Neural progenitor cell (in vitro differentiated cells): ENCODE results near the gene MOV10L1.

ENCODE experiments used
- EZH2 ChIP-seq: fragments of 200-600 bp; sonication (generic); IDR thresholded peaks from 2 replicates; pipeline ENCODE4 v1.6.1; 2017; ENCODE audit warnings: antibody characterized with exemption, mild to moderate bottlenecking, moderate library complexity
- EZH2phosphoT487 ChIP-seq: fragments of 200-600 bp; sonication (generic); IDR thresholded peaks from 2 replicates; pipeline ENCODE4 v1.6.1; 2017; ENCODE audit warnings: antibody characterized with exemption
- TF ChIP-seq, protein P1 (sequence below): fragments of 200-600 bp; sonication (generic); IDR thresholded peaks from 2 replicates; pipeline ENCODE4 v1.5.1; 2017; ENCODE audit warnings: antibody characterized with exemption, mild to moderate bottlenecking

DNA sequence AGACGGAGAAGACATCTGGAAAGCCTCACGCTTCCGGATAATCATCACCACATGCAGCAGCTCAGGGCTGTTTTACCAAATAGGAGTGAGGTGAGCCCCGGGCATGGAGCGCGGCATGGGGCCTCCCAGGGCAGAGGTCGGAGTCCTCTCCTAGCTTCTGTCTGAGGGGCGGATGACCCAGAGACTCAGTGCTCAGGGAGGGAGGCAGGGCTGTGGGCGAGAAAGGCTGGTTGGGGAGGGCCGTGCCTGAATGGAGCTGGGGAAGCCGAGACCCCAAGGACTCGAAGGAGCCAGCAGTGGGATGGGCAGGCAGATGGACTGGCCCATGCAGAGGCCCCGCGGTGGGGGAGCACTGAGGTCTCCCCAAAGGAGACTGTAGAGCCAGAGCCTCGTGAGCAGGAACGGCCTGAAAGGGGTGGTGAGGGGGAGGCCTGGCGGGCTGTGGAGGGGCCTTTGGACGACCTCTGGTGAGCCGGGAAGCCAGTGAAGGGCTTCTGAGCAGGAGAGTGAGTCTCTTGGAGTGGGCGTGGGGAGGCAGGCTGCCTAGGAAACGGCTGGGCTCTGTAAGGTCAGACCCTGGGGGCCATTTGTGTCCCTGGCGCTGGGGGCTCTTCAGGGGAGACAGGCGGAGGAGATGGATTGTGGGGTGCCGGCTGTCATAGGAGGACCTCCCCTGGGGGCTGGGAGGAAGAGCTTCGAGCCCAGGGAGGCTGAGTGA is 56.1 kb downstream of the MOV10L1 start:
- TF ChIP-seq, protein P1, sequence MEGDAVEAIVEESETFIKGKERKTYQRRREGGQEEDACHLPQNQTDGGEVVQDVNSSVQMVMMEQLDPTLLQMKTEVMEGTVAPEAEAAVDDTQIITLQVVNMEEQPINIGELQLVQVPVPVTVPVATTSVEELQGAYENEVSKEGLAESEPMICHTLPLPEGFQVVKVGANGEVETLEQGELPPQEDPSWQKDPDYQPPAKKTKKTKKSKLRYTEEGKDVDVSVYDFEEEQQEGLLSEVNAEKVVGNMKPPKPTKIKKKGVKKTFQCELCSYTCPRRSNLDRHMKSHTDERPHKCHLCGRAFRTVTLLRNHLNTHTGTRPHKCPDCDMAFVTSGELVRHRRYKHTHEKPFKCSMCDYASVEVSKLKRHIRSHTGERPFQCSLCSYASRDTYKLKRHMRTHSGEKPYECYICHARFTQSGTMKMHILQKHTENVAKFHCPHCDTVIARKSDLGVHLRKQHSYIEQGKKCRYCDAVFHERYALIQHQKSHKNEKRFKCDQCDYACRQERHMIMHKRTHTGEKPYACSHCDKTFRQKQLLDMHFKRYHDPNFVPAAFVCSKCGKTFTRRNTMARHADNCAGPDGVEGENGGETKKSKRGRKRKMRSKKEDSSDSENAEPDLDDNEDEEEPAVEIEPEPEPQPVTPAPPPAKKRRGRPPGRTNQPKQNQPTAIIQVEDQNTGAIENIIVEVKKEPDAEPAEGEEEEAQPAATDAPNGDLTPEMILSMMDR, result no peak
- TF ChIP-seq EZH2 (no peak), EZH2phosphoT487 (no peak)
